Heart left ventricle (tissue), 13 donors: ENCODE data around the gene PAK1.

Source experiments
- CTCF ChIP-seq, 12 donors: fragments of 200-600 bp; sonication (generic) in 4 of 12; IDR thresholded peaks; one replicate each; pipeline versions ENCODE4 v1.5.0 to v1.8.0; 2018 to 2022; ENCODE audit warnings: antibody characterized with exemption in 12 of 12, mild to moderate bottlenecking in 5 of 12
- POLR2A ChIP-seq, 2 donors: fragments of 450-650 bp; IDR thresholded peaks; one replicate each; pipeline ENCODE4 v1.6.1; 2017; ENCODE audit warnings: antibody characterized with exemption in 2 of 2, mild to moderate bottlenecking in 2 of 2, moderate library complexity in 2 of 2
- donor health status: ischemic (EF 13 %, LVEDD 7.1; RV severe dilation, severe dysfunction).
- donor health status: DM: no; HTN: yes; CAD: no.
- donor health status: DM: no; HTN: no; CAD: no.
- donor health status: ischemic (EF 25% LVEDD 6.9; RV normal size, moderate dysfunction).
- donor health status: ischemic (EF 25% LVEDD 5.7; RV mildly dilated, moderate dysfunction).
- donor health status: ischemic (EF 35%, LVEDD 5.7; RV mildly dilated, moderate dysfunction).
- donor health status: nonischemic (EF 11% LVEDD 7.7; RV severe dilation, severe dysfunction).
- donor health status: DM: yes; HTN: yes; CAD: no.
- donor health status: PGD.
- donor health status: ischemic (EF 29% LVEDD 5.4; RV normal size, mild dysfunction).
- donor health status: nonischemic (EF 23%, LVEDD 6.1; RV moderate dilation, normal function).

GRCh38 chr11:77518471-77518870 is 44.6 kb upstream of the PAK1 start:
- no peak for TF ChIP-seq POLR2A (IDR thresholded peaks at IDR 0.05)
- no peak for TF ChIP-seq CTCF (IDR thresholded peaks at IDR 0.05)
